ENCODE data around the gene BRICD5.
A peak's percentile ranks its signal among the peaks of the same experiment; 100 is the strongest.
"Not testable (repeated sequence)": the region's sequence is repeated elsewhere in the genome, so short reads cannot be mapped to it uniquely, and the experiment has no call there.

The BRICD5 gene

GRCh38 chr16:2214719-2214968, 4.0 kb upstream of the BRICD5 start, which contains the start of gene PGP:
PGP (minus strand) TSS chr16:2214840; CDS start chr16:2214777, 63 bp downstream.
- DNase-seq = no peak

GRCh38 chr16:2213817-2214718, 3.4 kb upstream of the BRICD5 start:
- DNase-seq = peak in 1 of 3 donors; percentile 56

GRCh38 chr16:2212362-2213324, 2.0 kb upstream of the BRICD5 start:
- DNase-seq = peak; percentile 50 to 61 (median 56)

- no peak for DNase-seq
Measured at GRCh38 chr16:2211923-2212347, 1.3 kb upstream of the BRICD5 start.

GRCh38 chr16:2210009-2210332, 692 bp downstream of the BRICD5 start:
- DNase-seq = no peak

GRCh38 chr16:2209258-2210008, 1.2 kb downstream of the BRICD5 start:
- DNase-seq = no peak

GRCh38 chr16:2208772-2209171, 1.9 kb downstream of the BRICD5 start:
- no peak for DNase-seq

GRCh38 chr16:2208308-2208707, 2.4 kb downstream of the BRICD5 start:
- DNase-seq = no peak

- no peak for DNase-seq
Measured at GRCh38 chr16:2207872-2208271, 2.8 kb downstream of the BRICD5 start.

GRCh38 chr16:2206780-2207433, 3.8 kb downstream of the BRICD5 start:
- DNase-seq = peak; percentile 33 to 50 (median 38)

- DNase-seq = no peak
Measured at GRCh38 chr16:2206420-2206779, 4.3 kb downstream of the BRICD5 start.

- peak in 1 of 3 donors; percentile 16 for DNase-seq
Measured at GRCh38 chr16:2205967-2206313, 4.7 kb downstream of the BRICD5 start.

- DNase-seq = peak; percentile 88 to 95 (median 93)
Measured at GRCh38 chr16:2205104-2205966, 5.3 kb downstream of the BRICD5 start, which contains the start of gene MLST8. MLST8 (plus strand) TSS chr16:2205454; CDS start chr16:2206086, 632 bp downstream.

GRCh38 chr16:2204416-2205103, 6.1 kb downstream of the BRICD5 start:
- DNase-seq = peak in 1 of 3 donors; percentile 25

- DNase-seq = not testable (repeated sequence)
Measured at GRCh38 chr16:2203119-2203688, 7.5 kb downstream of the BRICD5 start.

- DNase-seq = no peak
Measured at GRCh38 chr16:2200313-2200712, 10.3 kb downstream of the BRICD5 start.

GRCh38 chr16:2199621-2200139, 11.0 kb downstream of the BRICD5 start:
- no peak for DNase-seq

GRCh38 chr16:2199095-2199494, 11.6 kb downstream of the BRICD5 start:
- DNase-seq = no peak

- DNase-seq = no peak
Measured at GRCh38 chr16:2198283-2198682, 12.4 kb downstream of the BRICD5 start.

- no peak for DNase-seq
Measured at GRCh38 chr16:2197765-2198164, 12.9 kb downstream of the BRICD5 start.

Data from suppressor macrophage treated with lipopolysaccharide for 1 hour (primary cell).